DND-41 (cell line): ENCODE data around the gene TIMM22.

ENCODE experiments used
- ATAC-seq: fragments of 200-7000 bp; cut with Tn5 transposase; 3 replicates; pipeline ENCODE4 v1.9.1; 2021; ENCODE audit warnings: low read depth; ENCODE audit not compliant: insufficient read depth
- DNase-seq: peaks from one replicate; pipeline ENCODE4 v3.0.0-alpha.2; 2020
- H2AFZ ChIP-seq: 2 replicates; pipeline ENCODE4 v1.6.0; 2012; ENCODE audit warnings: low read depth, low read length
- H3K27ac ChIP-seq: 2 replicates; pipeline ENCODE4 v1.5.1; 2012; ENCODE audit warnings: low read length, inconsistent platforms
- H3K27me3 ChIP-seq: fragments of 200-600 bp; sonication (generic); 2 replicates; pipeline ENCODE4 v1.6.0; 2012; ENCODE audit warnings: low read length, mild to moderate bottlenecking, inconsistent platforms; ENCODE audit not compliant: insufficient read depth, poor library complexity
- H3K36me3 ChIP-seq: 2 replicates; pipeline ENCODE4 v1.5.1; 2012; ENCODE audit warnings: low read length, inconsistent platforms; ENCODE audit not compliant: insufficient read depth
- H3K4me1 ChIP-seq: 2 replicates; pipeline ENCODE4 v1.5.1; 2012; ENCODE audit warnings: mild to moderate bottlenecking, low read length; ENCODE audit not compliant: insufficient read depth
- H3K4me2 ChIP-seq: 2 replicates; pipeline ENCODE4 v1.6.0; 2012; ENCODE audit warnings: mild to moderate bottlenecking, moderate library complexity, low read length, inconsistent platforms; ENCODE audit not compliant: insufficient read depth
- H3K4me3 ChIP-seq, 2 experiments: fragments of 200-600 bp in 1 of 2; shearing (Covaris generic) in 1 of 2; 2 replicates each; pipeline ENCODE4 v1.5.1; 2012 to 2016; ENCODE audit warnings: inconsistent platforms in 2 of 2, low read length in 2 of 2, mild to moderate bottlenecking in 2 of 2, low read depth in 1 of 2, moderate library complexity in 1 of 2
- H3K79me2 ChIP-seq: 2 replicates; pipeline ENCODE4 v1.6.0; 2012; ENCODE audit warnings: low read length, inconsistent platforms; ENCODE audit not compliant: insufficient read depth
- H3K9ac ChIP-seq: 2 replicates; pipeline ENCODE4 v1.6.0; 2012; ENCODE audit warnings: low read depth, mild to moderate bottlenecking, inconsistent platforms, low read length, moderate library complexity
- H3K9me3 ChIP-seq: 2 replicates; pipeline ENCODE4 v1.5.1; 2012; ENCODE audit warnings: low read length, moderate library complexity, mild to moderate bottlenecking, inconsistent platforms; ENCODE audit not compliant: insufficient read depth, severe bottlenecking
- H4K20me1 ChIP-seq: 2 replicates; pipeline ENCODE4 v1.6.0; 2012; ENCODE audit warnings: low read length; ENCODE audit not compliant: insufficient read depth
- EZH2 ChIP-seq: IDR thresholded peaks from 3 replicates; pipeline ENCODE4 v1.6.1; 2012; ENCODE audit warnings: borderline replicate concordance, low read depth, mild to moderate bottlenecking, moderate library complexity, low read length, inconsistent platforms; ENCODE audit not compliant: severe bottlenecking
- TF ChIP-seq, protein P1 (sequence below): IDR thresholded peaks from 2 replicates; pipeline ENCODE4 v1.5.1; 2012; ENCODE audit warnings: borderline replicate concordance, low read length, moderate library complexity, mild to moderate bottlenecking; ENCODE audit not compliant: poor library complexity, severe bottlenecking; ENCODE audit errors: extremely low read depth

TIMM22 gene

DNA sequence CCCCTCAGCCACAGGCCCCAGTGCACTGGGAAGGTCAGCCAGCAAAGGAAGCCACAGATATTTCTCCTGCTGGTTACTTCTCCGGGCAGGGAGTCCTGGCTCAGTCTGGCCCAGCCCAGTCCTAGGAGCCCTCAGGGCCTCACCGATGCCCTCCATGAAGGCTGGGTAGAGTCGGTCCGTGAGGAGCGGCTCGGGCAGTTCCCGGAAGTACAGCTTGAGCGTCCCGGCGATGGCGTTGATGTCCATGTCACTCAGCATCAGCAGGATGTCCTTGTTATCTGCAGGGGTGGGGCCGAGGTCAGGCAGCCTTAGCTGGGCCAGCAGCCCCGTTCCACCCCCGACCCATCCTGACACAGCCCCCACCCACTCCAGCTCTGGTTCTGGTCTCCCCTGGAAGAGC lies 13.7 kb downstream of the TIMM22 start:
- Histone ChIP-seq H3K27me3 (no peaks in the 10 kb centered on the region), H3K36me3 (peaks cover 50% of the 10 kb centered on the region), H3K4me3 (no peak overlapping the region), H3K4me2 (no peak overlapping the region), H4K20me1 (no peaks in the 10 kb centered on the region; the same call in 1 of the 2 replicates), H3K9me3 (no peaks in the 10 kb centered on the region), H3K4me1 (no peaks in the 10 kb centered on the region), H3K27ac (no peak overlapping the region), H2AFZ (no peak overlapping the region), H3K9ac (no peak overlapping the region), H3K79me2 (no peaks in the 10 kb centered on the region)
- TF ChIP-seq, protein P1, sequence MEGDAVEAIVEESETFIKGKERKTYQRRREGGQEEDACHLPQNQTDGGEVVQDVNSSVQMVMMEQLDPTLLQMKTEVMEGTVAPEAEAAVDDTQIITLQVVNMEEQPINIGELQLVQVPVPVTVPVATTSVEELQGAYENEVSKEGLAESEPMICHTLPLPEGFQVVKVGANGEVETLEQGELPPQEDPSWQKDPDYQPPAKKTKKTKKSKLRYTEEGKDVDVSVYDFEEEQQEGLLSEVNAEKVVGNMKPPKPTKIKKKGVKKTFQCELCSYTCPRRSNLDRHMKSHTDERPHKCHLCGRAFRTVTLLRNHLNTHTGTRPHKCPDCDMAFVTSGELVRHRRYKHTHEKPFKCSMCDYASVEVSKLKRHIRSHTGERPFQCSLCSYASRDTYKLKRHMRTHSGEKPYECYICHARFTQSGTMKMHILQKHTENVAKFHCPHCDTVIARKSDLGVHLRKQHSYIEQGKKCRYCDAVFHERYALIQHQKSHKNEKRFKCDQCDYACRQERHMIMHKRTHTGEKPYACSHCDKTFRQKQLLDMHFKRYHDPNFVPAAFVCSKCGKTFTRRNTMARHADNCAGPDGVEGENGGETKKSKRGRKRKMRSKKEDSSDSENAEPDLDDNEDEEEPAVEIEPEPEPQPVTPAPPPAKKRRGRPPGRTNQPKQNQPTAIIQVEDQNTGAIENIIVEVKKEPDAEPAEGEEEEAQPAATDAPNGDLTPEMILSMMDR: no peak
- TF ChIP-seq EZH2: no peak
- DNase-seq (no peak), ATAC-seq (no peak)

DNA sequence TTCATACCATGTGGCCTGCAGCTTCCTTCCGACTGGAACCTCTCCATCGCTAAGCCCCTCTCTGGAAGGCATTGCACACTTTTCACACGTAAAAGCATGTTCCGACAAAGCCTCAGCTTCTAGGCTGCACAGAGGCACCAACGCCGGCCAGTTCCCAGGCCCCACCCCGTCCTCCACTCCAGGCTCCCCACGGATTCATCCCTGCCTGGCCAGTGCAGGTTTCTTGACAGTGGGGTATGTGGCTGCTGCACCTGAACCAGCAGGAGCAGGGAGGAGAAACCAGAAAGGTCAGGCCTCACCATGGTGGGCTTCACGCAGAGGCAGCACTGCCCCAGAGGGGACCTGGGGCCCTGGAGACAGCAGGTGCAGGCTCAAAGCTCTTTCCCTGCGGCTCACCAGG lies 14.2 kb downstream of the TIMM22 start:
- H3K4me3 ChIP-seq: no peak overlapping the region

DNA sequence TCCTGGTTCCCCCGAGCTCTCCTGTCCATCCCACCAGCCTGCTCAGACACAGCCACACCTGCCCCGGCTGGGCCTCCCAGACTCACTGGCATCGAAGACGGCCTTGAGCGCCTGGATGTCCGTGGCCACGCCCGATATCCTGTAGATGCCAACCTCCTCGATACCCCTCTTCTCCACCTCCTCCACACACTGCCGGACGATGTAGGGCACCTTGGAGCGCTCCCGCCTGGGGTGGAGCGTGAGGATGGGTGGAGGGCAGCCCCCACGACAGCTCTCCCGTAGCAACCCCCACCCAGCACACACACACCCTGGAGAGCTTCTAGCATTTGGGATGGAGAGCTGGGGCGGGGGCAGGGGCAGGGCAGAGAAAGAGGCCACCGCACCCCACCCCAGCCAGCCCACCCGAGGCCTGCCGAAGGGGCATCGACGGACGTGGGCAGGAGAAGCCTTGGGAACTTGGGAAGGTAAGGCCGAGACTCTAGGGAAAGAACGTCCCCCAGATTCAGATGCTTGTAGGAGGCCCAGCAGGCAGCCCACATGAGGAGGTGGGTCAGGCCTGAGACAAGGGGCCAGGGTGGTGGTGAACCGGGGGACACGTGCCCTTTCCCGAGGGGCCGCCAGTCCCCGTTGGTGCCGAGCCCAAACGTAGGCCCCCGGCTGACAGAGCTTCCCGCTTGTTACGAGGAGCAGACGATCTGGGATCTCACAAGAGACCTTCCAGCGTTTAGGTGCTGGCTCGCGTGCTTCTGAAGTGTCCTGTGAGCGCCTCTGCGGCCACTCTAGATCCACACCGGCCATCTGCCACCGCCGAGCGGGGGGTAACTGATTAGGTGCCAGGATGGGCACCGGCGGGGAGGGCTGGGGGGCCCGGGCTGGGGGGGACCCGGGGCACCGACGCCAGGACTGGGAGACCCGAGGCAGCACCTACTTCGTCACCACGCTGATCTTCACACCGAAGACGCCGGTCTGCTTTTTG lies 15.1 kb downstream of the TIMM22 start:
- no peaks in the 10 kb centered on the region; the same call in 1 of the 2 replicates for H4K20me1 ChIP-seq
- H2AFZ ChIP-seq: no peak overlapping the region
- H3K36me3 ChIP-seq: peaks cover 39% of the 10 kb centered on the region
- ATAC-seq: no peak
- no peak overlapping the region for H3K9ac ChIP-seq
- no peaks in the 10 kb centered on the region for H3K27me3 ChIP-seq
- no peaks in the 10 kb centered on the region for H3K79me2 ChIP-seq
- H3K4me2 ChIP-seq: no peak overlapping the region
- H3K4me3 ChIP-seq: no peak overlapping the region
- no peak for TF ChIP-seq EZH2
- TF ChIP-seq, protein P1: no peak
- no peaks in the 10 kb centered on the region for H3K9me3 ChIP-seq
- no peak for DNase-seq
- H3K27ac ChIP-seq: no peak overlapping the region
- no peaks in the 10 kb centered on the region for H3K4me1 ChIP-seq

More for the DNA sequence above, 14.2 kb downstream of the TIMM22 start:
- no peaks in the 10 kb centered on the region for H3K27me3 ChIP-seq
- no peaks in the 10 kb centered on the region for H3K4me1 ChIP-seq
- no peaks in the 10 kb centered on the region for H3K79me2 ChIP-seq
- H3K9me3 ChIP-seq: no peaks in the 10 kb centered on the region
- no peak overlapping the region for H3K27ac ChIP-seq
- no peak overlapping the region for H3K9ac ChIP-seq
- TF ChIP-seq EZH2: no peak
- TF ChIP-seq, protein P1: no peak
- no peak overlapping the region for H2AFZ ChIP-seq
- DNase-seq (no peak), ATAC-seq (no peak)
- H4K20me1 ChIP-seq: no peaks in the 10 kb centered on the region; the same call in 1 of the 2 replicates
- H3K4me2 ChIP-seq: no peak overlapping the region
- peaks cover 44% of the 10 kb centered on the region for H3K36me3 ChIP-seq
